Natural killer cell (primary cell): ENCODE results near the gene VDAC1. TPM values are rescaled to one million over a fixed set of nuclear protein-coding genes. Genes with fewer than 3 reads are reported as not detected.

Experiments used
- ATAC-seq, 3 donors: fragments of 150-1000 bp in 2 of 3; fragments of 200-7000 bp in 1 of 3; cut with Tn5 transposase; 1 replicate in 1 of 3; 2 replicates in 2 of 3; pipeline ENCODE4 v1.10.0; 2021; ENCODE audit warnings: mild to moderate bottlenecking in 2 of 3, moderate library complexity in 2 of 3
- DNase-seq, 2 donors: peaks; one replicate each; pipeline versions ENCODE4 v3.0.0 to v3.0.0-alpha.2; 2013 to 2021; ENCODE audit warnings: mixed read lengths in 1 of 2
- H3K27ac ChIP-seq: one replicate; pipeline ENCODE4 v1.5.1; 2013; ENCODE audit warnings: mild to moderate bottlenecking, low read length
- H3K27me3 ChIP-seq: one replicate; pipeline ENCODE4 v1.6.1; 2013; ENCODE audit warnings: low read length; ENCODE audit not compliant: control insufficient read depth, insufficient read depth
- H3K36me3 ChIP-seq: one replicate; pipeline ENCODE4 v1.6.1; 2013; ENCODE audit warnings: low read length; ENCODE audit not compliant: control insufficient read depth, insufficient read depth
- H3K4me1 ChIP-seq: one replicate; pipeline ENCODE4 v1.6.1; 2013; ENCODE audit warnings: low read length; ENCODE audit not compliant: control insufficient read depth, insufficient read depth
- H3K4me3 ChIP-seq: one replicate; pipeline ENCODE4 v1.5.1; 2013; ENCODE audit warnings: low read length
- H3K9me3 ChIP-seq: one replicate; pipeline ENCODE4 v1.6.1; 2013; ENCODE audit warnings: low read length; ENCODE audit not compliant: control insufficient read depth, insufficient read depth
- H3K27ac Mint-ChIP-seq, 2 donors: one replicate each; pipeline ENCODE4 v1.8.0; 2022; ENCODE audit warnings: mild to moderate bottlenecking in 2 of 2, mixed read lengths in 2 of 2, moderate library complexity in 1 of 2
- H3K27me3 Mint-ChIP-seq, 2 donors: one replicate each; pipeline ENCODE4 v1.8.0; 2022; ENCODE audit warnings: low read depth in 2 of 2, mixed read lengths in 2 of 2
- H3K36me3 Mint-ChIP-seq: one replicate; pipeline ENCODE4 v1.8.0; 2022; ENCODE audit warnings: mixed read lengths
- H3K4me1 Mint-ChIP-seq, 2 donors: one replicate each; pipeline ENCODE4 v1.8.0; 2022; ENCODE audit warnings: mixed read lengths in 2 of 2
- H3K4me3 Mint-ChIP-seq: one replicate; pipeline ENCODE4 v1.8.0; 2022; ENCODE audit warnings: mild to moderate bottlenecking, moderate library complexity, mixed read lengths
- H3K9me3 Mint-ChIP-seq, 2 donors: one replicate each; pipeline ENCODE4 v1.8.0; 2022; ENCODE audit warnings: mixed read lengths in 2 of 2
- CTCF ChIP-seq: fragments of 200-600 bp; IDR thresholded peaks from one replicate; pipeline ENCODE4 v1.8.0; 2022; ENCODE audit warnings: antibody characterized with exemption
- WGBS: methylation state at CpG from one replicate; pipeline ENCODE4 v1.1.7; 2013; ENCODE audit warnings: missing lambda C conversion rate; ENCODE audit not compliant: insufficient coverage; 5-methylcytosine and 5-hydroxymethylcytosine counted together
- intact Hi-C: fragments of 100-400 bp; cut with micrococcal nuclease; formaldehyde crosslinking; loops from one replicate; pipeline ENCODE4 v1.14.2; 2022
- total RNA-seq, 4 donors: library from RNA; stranded (reverse); fragments of 120-200 nt in 1 of 4; gene quantifications; one replicate each; pipeline versions ENCODE4 v1.2.3 to v1.2.4, GENCODE V29; 2013 to 2022

The VDAC1 gene
- total RNA-seq, 3 donors from 2014 or later (not counting 1 experiment from before 2014, with no cell fraction given) = 54.0 to 63.3 (median 60.2) TPM

- Histone ChIP-seq H3K4me3 (peak overlapping the region; percentile 70), H3K27me3 (no peaks in the 10 kb centered on the region), H3K9me3 (no peaks in the 10 kb centered on the region), H3K4me1 (peaks cover 30% of the 10 kb centered on the region), H3K36me3 (no peaks in the 10 kb centered on the region), H3K27ac (peak overlapping the region; percentile 95)
- Mint-ChIP-seq H3K4me3 (peak overlapping the region; percentile 92), H3K9me3 (no peaks in the 10 kb centered on the region), H3K27ac (peak overlapping the region; percentile 92 to 94), H3K36me3 (no peaks in the 10 kb centered on the region), H3K4me1 (peaks cover 31 to 42% of the 10 kb centered on the region in 2 donors), H3K27me3 (peaks cover 0 to 3% of the 10 kb centered on the region in 2 donors)
- intact Hi-C loops = no loop called here
- DNase-seq (no peak), ATAC-seq (no peak)
- 31% methylated on average over 40 of the region's 40 CpGs for WGBS
- TF ChIP-seq CTCF = no peak
These were observed 764 bp upstream of the VDAC1 start for GRCh38 chr5:134005417-134006061.

GRCh38 chr5:134003817-134004625 is 754 bp downstream of the VDAC1 start:
- DNase-seq (peak in 1 of 2 donors; percentile 71), ATAC-seq (peak; percentile 1 to 8 (median 6))
- Mint-ChIP-seq H3K4me3 (peak overlapping the region; percentile 92), H3K27ac (peak overlapping the region; percentile 92 to 94), H3K4me1 (peaks cover 31 to 57% of the 10 kb centered on the region in 2 donors), H3K27me3 (peaks cover 0 to 3% of the 10 kb centered on the region in 2 donors), H3K36me3 (no peaks in the 10 kb centered on the region), H3K9me3 (no peaks in the 10 kb centered on the region)
- TF ChIP-seq CTCF = no peak
- Histone ChIP-seq H3K27ac (peak overlapping the region; percentile 90), H3K36me3 (no peaks in the 10 kb centered on the region), H3K27me3 (no peaks in the 10 kb centered on the region), H3K4me3 (peak overlapping the region; percentile 70), H3K9me3 (no peaks in the 10 kb centered on the region), H3K4me1 (peaks cover 32% of the 10 kb centered on the region)
- intact Hi-C loops = no loop called here
- WGBS = under 1% methylated on average over 90 of the region's 90 CpGs

GRCh38 chr5:134003064-134003816 is 1.5 kb downstream of the VDAC1 start:
- Histone ChIP-seq H3K9me3 (no peaks in the 10 kb centered on the region), H3K36me3 (no peaks in the 10 kb centered on the region), H3K27me3 (no peaks in the 10 kb centered on the region), H3K27ac (peak overlapping the region; percentile 90), H3K4me3 (peak overlapping the region; percentile 56), H3K4me1 (peaks cover 32% of the 10 kb centered on the region)
- Mint-ChIP-seq H3K27ac (peak overlapping the region; percentile 92 to 94), H3K36me3 (no peaks in the 10 kb centered on the region), H3K4me1 (peaks cover 31 to 58% of the 10 kb centered on the region in 2 donors), H3K9me3 (no peaks in the 10 kb centered on the region), H3K4me3 (peak overlapping the region; percentile 92), H3K27me3 (peaks cover 0 to 3% of the 10 kb centered on the region in 2 donors)
- no peak for DNase-seq
- WGBS = 18% methylated on average over 9 of the region's 11 CpGs
- no peak for ATAC-seq
- TF ChIP-seq CTCF = no peak
- intact Hi-C loops = no loop called here
